Measurements from ENCODE around the gene DIDO1. TPM values are rescaled to one million over a fixed set of nuclear protein-coding genes. Genes with fewer than 3 reads are reported as not detected.

DIDO1 gene
- total RNA-seq, 2 donors from 2014 or later, result 50.0 TPM

DNA sequence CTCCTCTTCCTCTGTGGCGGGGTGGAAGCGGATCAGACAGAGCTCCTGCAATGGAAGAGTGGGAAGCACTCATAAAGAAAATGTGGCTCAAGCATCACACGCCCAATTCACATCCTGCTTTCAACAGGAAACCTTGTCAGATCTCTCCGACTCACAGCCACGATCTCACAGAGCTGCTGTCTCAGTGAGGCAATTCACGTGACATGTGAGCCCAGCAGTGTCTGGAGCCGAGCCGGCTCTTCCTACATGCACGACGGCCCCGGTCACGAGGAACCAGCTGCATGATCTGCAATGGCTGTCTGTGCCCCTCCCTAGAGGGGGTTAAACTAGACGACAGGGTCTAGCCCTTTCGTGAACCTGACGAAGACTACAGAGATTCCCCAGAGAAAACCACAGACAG, 35.2 kb downstream of the DIDO1 start:
- no peak overlapping the region for H3K4me3 Mint-ChIP-seq
- H3K9me3 Mint-ChIP-seq, result no peaks in the 10 kb centered on the region
- peaks cover 10 to 56% of the 10 kb centered on the region in 2 donors for H3K36me3 Mint-ChIP-seq (ENCODE audit: insufficient read depth in 2 of 2)
- ATAC-seq (replicated peaks in 1 of 2) (no peak), DNase-seq (no peak)
- peaks cover 51% of the 10 kb centered on the region for H3K4me1 Mint-ChIP-seq (ENCODE audit: low read depth)
- H3K27me3 Mint-ChIP-seq (ENCODE audit: low read depth), result no peaks in the 10 kb centered on the region
- H3K27ac Mint-ChIP-seq, result peak overlapping the region; percentile 84

DNA sequence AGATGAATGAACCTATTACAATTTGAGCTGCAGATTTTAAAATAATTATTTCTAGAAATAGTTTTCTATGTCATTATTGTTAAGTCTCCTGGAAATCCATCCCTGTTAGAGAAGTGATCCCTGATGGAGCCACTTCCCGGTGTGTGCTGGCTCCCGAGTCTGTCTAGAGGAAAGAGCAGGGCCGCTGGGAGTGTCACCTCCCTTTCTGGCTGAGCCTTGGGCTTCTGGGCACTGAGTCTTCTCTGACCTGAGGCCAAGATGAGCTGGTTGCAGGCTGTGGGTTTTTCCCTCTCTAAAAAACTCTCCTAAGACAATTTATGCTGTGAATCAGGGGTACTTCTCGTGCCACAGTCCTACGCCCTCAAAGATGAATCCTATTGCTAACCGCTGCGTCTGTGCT, 35.9 kb downstream of the DIDO1 start:
- peaks cover 10 to 52% of the 10 kb centered on the region in 2 donors for H3K36me3 Mint-ChIP-seq (ENCODE audit: insufficient read depth in 2 of 2)
- no peak for ATAC-seq (replicated peaks in 1 of 2)
- no peaks in the 10 kb centered on the region for H3K9me3 Mint-ChIP-seq
- DNase-seq, result no peak
- no peak overlapping the region for H3K4me3 Mint-ChIP-seq
- no peak overlapping the region for H3K27ac Mint-ChIP-seq
- peaks cover 52% of the 10 kb centered on the region for H3K4me1 Mint-ChIP-seq (ENCODE audit: low read depth)
- no peaks in the 10 kb centered on the region for H3K27me3 Mint-ChIP-seq (ENCODE audit: low read depth)

DNA sequence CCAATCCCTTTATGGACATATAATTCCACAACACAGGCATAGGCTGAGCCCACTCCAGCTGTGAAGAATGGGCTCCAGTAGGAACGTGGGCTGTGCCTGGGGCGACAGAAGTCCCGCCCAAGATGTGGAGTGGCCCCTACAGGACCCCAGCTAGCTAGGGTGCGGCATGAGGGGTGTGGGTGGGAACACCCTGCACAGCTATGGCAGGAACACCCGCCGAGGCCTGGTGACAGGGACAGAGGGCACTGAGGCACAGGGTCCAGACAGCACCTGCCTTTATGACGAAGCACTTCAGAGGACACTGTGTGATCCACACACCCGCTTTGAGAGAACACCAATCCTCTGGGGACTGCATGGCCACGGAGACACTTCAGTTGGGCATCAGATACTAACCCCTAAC, 36.4 kb downstream of the DIDO1 start:
- peaks cover 8 to 48% of the 10 kb centered on the region in 2 donors for H3K36me3 Mint-ChIP-seq (ENCODE audit: insufficient read depth in 2 of 2)
- H3K27ac Mint-ChIP-seq, result no peak overlapping the region

DNA sequence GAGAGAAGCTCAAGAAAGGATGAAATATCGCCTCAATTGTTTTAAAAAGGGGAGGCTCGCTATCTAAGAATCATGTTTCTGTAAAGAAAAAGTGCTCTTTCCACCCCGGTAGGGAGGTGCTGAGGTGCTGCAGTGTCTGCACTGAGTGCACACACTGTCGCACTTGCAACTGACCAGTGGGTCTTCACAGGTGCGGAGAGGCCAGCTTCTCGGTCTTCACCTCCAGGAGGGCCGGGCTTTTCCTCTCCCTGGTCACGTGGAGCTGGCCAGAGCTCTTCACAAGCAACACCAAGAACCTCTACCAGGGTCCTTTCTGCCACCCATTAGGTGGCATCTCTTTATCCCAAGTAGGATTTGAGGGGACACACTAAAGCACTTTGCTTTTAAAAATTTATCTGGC, 36.9 kb downstream of the DIDO1 start:
- Mint-ChIP-seq H3K9me3 (no peaks in the 10 kb centered on the region), H3K4me3 (no peak overlapping the region), H3K27ac (no peak overlapping the region), H3K4me1 (ENCODE audit: low read depth) (peaks cover 52% of the 10 kb centered on the region), H3K36me3 (ENCODE audit: insufficient read depth in 2 of 2) (peaks cover 8 to 43% of the 10 kb centered on the region in 2 donors), H3K27me3 (ENCODE audit: low read depth) (no peaks in the 10 kb centered on the region)
- DNase-seq (no peak), ATAC-seq (replicated peaks in 1 of 2) (no peak)

More for the DNA sequence above, 36.4 kb downstream of the DIDO1 start:
- DNase-seq, result no peak
- H3K4me3 Mint-ChIP-seq, result no peak overlapping the region
- no peak for ATAC-seq (replicated peaks in 1 of 2)
- no peaks in the 10 kb centered on the region for H3K27me3 Mint-ChIP-seq (ENCODE audit: low read depth)
- H3K9me3 Mint-ChIP-seq, result no peaks in the 10 kb centered on the region
- peaks cover 52% of the 10 kb centered on the region for H3K4me1 Mint-ChIP-seq (ENCODE audit: low read depth)

DNA sequence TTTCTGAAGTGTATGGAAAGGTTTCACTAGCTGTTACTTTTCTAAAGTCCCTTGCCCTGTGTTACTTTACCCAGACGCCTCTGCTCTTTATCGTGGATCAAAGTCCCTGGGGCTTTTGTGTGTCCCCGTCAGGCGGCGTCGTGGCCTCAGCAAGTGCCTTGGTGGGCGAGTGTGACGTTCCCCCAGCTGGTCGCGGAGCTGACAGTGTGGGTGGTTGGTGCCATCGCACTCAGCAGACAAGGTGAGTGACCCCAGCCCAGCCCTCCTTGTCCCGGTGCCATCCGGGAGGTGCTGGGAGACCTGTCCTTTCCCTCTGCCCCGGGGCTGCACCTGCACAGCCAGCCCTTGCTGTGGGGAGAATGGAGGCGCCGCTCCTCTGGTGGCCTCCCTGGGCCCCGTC, 37.4 kb downstream of the DIDO1 start:
- no peak overlapping the region for H3K4me3 Mint-ChIP-seq
- DNase-seq (no peak), ATAC-seq (replicated peaks in 1 of 2) (no peak)
- peaks cover 4 to 38% of the 10 kb centered on the region in 2 donors for H3K36me3 Mint-ChIP-seq (ENCODE audit: insufficient read depth in 2 of 2)
- peaks cover 52% of the 10 kb centered on the region for H3K4me1 Mint-ChIP-seq (ENCODE audit: low read depth)
- H3K9me3 Mint-ChIP-seq, result no peaks in the 10 kb centered on the region
- H3K27me3 Mint-ChIP-seq (ENCODE audit: low read depth), result no peaks in the 10 kb centered on the region
- H3K27ac Mint-ChIP-seq, result no peak overlapping the region

DNA sequence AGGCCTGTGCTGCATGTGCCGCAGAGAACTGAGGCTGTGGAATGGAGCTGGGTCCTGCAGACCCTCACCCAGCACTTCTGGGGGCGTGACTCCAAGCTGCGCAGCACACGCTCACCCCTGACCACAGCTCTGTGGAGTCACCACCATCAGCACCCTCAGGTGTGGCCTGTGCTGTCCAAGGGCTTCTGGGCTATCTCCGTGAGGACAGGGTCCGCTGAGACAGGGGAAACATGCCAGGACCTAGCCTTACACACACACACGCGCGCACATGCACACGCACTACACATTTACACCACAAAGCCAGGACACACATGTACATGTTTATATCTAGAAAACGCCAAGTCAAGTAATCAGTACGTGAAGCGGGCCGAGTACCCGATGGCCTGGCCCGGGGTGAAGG, 37.9 kb downstream of the DIDO1 start:
- Mint-ChIP-seq H3K4me1 (ENCODE audit: low read depth) (peaks cover 49% of the 10 kb centered on the region), H3K4me3 (no peak overlapping the region), H3K9me3 (no peaks in the 10 kb centered on the region), H3K27ac (no peak overlapping the region), H3K27me3 (ENCODE audit: low read depth) (no peaks in the 10 kb centered on the region), H3K36me3 (ENCODE audit: insufficient read depth in 2 of 2) (peaks cover 4 to 34% of the 10 kb centered on the region in 2 donors)
- no peak for DNase-seq
- no peak for ATAC-seq (replicated peaks in 1 of 2)

DNA sequence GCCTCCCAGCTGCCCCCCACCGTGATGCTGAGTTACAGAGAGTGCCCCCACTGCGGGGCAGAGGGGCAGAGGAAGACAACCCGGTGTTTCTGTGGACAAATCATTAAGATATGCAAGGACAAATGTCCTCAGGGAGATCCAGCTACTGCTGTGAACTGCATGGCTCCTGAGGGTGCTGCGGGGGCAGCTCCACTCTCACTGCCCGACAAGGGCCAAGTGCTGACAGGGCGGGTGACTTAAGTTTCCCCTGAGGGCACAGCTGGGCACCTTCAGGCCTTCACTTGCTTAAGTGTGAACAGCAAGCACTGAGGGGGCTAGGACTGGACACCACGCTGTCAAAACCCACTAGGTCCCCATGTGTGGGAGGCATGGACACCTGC, 38.5 kb downstream of the DIDO1 start:
- peaks cover 44% of the 10 kb centered on the region for H3K4me1 Mint-ChIP-seq (ENCODE audit: low read depth)
- peaks cover 4 to 29% of the 10 kb centered on the region in 2 donors for H3K36me3 Mint-ChIP-seq (ENCODE audit: insufficient read depth in 2 of 2)
- ATAC-seq (replicated peaks in 1 of 2) (no peak), DNase-seq (no peak)
- no peaks in the 10 kb centered on the region for H3K9me3 Mint-ChIP-seq
- no peaks in the 10 kb centered on the region for H3K27me3 Mint-ChIP-seq (ENCODE audit: low read depth)
- no peak overlapping the region for H3K27ac Mint-ChIP-seq
- no peak overlapping the region for H3K4me3 Mint-ChIP-seq

DNA sequence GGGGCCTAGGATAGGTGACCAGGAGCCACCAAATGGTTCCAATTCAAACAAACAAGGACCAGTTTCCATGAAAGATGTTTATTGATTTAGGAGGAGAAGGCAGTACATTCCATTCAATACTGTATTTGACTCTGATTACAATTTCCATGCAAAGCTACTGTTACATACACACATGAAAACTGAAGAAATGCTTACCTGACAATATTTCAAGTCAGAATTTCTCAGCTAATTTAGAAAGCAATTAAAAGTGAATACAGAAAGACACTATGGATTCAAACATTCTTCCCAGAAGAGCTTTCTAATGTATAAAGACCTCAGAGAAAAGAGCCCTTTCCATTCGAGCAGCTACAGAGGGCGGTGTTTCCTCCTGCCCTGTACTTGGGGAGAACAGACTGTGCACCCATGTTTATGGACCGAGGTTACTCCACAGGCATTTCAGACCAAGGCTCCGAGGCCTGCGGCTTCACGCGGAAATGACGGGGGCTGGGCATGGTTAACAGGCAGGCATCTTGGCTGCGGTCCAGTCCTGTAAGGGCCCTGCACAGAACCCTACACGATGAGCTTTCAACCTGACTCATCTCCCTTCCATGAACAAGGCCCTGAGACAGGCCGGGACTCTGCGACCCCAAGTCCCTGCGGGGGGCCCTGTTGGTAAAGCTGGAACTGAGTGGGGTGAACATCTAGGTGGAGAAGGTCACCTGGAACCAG, 39.0 kb downstream of the DIDO1 start:
- Mint-ChIP-seq H3K27ac (no peak overlapping the region), H3K9me3 (no peaks in the 10 kb centered on the region), H3K36me3 (ENCODE audit: insufficient read depth in 2 of 2) (peaks cover 3 to 25% of the 10 kb centered on the region in 2 donors), H3K4me1 (ENCODE audit: low read depth) (peaks cover 38% of the 10 kb centered on the region), H3K27me3 (ENCODE audit: low read depth) (no peaks in the 10 kb centered on the region), H3K4me3 (no peak overlapping the region)
- ATAC-seq (replicated peaks in 1 of 2) (peak; percentile 59 to 60), DNase-seq (peak; percentile 28 to 55)

DNA sequence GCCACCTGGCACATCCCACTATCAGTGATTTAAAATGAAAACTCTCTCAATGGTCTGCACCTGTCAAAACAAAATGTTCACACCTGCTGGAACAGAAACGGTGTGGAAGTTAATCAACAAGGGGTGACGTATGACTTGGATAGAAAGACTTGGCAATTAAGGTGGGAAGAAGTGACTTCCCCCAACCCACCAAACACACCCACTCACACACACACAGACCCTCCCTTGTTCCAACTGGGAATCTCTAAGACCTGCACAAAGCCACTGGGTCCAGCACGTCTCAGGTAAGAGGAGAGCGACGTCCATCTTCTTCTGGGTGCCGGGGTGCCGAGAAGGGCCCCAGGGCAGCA, 39.6 kb downstream of the DIDO1 start:
- no peak for ATAC-seq (replicated peaks in 1 of 2)
- Mint-ChIP-seq H3K36me3 (ENCODE audit: insufficient read depth in 2 of 2) (peaks cover 2 to 23% of the 10 kb centered on the region in 2 donors), H3K4me3 (no peak overlapping the region), H3K27ac (peak overlapping the region; percentile 5), H3K9me3 (no peaks in the 10 kb centered on the region), H3K4me1 (ENCODE audit: low read depth) (peaks cover 32% of the 10 kb centered on the region), H3K27me3 (ENCODE audit: low read depth) (no peaks in the 10 kb centered on the region)
- DNase-seq, result no peak

DNA sequence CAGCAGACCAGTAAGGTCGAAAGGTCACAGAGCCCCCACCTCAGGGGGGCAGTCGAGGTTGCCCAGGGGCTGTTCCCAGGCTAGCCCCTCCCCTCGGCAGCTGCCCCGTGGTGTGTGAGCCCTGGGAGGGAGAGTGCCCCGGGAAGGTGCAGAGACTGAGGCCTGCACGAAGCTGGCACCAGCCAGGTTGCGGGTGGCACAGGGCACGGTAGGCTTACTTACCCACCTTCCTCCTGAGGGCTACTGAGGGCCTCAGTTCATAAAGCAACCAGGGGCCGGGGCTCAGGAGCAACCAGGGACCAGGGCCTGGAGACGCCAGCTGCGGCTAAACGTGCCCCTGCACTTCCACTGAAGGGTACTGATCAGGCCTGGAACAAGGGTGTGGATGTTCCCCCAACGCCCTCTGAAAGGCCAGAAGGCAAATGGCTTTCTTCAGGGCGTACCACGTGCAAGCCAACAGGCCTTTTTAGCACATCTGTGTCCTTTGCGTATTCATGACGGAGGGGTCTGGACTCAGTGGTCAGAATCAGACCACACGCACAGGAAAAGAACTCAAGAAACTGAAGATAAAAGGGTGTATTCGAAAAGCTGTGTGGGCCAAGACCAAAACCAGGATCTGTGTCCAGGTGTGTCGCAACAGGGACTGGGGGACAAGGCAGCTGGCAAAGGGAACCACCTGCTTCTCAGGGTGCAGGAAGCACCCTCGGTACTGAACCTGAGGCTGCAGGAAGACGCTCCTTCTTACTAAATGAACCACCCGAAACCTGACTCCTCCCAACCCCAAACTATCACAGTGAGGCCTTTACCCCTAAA, 40.2 kb downstream of the DIDO1 start:
- DNase-seq (no peak), ATAC-seq (replicated peaks in 1 of 2) (peak in 1 of 2 donors; percentile 3)
- H3K4me3 Mint-ChIP-seq, result no peak overlapping the region
- no peaks in the 10 kb centered on the region for H3K27me3 Mint-ChIP-seq (ENCODE audit: low read depth)
- peaks cover 26% of the 10 kb centered on the region for H3K4me1 Mint-ChIP-seq (ENCODE audit: low read depth)
- peaks cover 6 to 23% of the 10 kb centered on the region in 2 donors for H3K36me3 Mint-ChIP-seq (ENCODE audit: insufficient read depth in 2 of 2)
- H3K27ac Mint-ChIP-seq, result peak overlapping the region; percentile 5
- H3K9me3 Mint-ChIP-seq, result no peaks in the 10 kb centered on the region

DNA sequence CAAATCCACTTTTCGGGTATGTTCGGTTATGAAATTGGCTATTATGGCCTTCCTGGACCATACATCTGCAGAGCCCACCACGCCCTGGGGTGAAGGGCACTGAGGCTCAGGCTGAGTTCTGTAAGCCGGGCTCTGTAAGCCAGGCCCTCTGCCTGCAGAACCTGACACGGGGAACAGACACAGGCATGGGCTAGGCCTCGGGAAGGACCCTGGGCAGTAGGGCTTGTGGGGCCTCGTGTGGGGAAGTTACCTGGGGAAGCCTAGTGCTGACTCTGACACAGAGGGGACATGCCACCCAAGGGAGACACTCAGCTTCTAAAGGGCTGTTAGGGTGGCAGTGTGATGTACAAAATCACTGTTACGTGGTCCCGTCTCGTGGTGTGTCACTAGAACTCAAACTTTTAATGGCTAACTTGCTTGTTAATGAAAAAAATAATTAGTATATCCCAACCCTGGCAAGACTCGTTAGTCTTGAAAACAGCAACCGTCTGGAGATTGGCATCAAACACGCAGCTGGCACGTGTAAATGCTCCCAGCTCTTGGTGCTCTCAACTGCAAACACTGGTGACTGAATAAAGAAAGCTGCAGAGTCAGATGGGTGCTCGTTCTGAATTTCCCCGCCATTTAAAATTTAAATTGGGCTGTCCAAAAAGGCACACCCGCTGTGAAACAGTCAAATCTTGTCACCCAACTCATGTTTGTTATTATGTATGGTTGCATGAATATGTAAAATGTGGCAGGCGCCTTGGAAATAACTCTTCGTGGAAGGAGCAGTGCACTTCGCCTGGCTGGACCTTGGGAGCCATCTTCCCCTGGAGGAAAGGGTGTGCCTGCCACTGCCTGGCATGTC, 41.0 kb downstream of the DIDO1 start:
- Mint-ChIP-seq H3K9me3 (no peaks in the 10 kb centered on the region), H3K4me1 (ENCODE audit: low read depth) (peaks cover 20% of the 10 kb centered on the region), H3K27ac (no peak overlapping the region), H3K27me3 (ENCODE audit: low read depth) (no peaks in the 10 kb centered on the region), H3K4me3 (no peak overlapping the region), H3K36me3 (ENCODE audit: insufficient read depth in 2 of 2) (peaks cover 6 to 17% of the 10 kb centered on the region in 2 donors)
- no peak for DNase-seq
- no peak for ATAC-seq (replicated peaks in 1 of 2)

DNA sequence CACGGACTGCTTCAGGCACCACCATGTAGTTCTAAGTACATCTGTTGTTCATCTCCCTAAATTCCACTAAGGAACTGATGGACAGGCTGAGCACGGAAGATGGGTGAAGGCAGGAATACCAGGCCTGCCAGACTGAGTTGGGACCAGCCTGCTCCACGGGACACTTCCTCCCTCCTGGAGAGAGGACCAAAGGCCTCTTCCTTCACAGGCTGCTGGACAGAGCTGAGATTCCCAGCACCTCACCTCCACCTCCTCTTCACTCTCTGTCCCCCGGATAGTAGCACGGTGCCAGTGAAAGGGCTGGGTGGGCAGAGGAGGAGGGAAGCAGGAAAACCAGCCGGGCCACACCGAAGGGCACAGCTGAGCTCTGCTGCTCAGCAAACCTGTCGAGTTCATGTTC, 41.7 kb downstream of the DIDO1 start:
- no peaks in the 10 kb centered on the region for H3K9me3 Mint-ChIP-seq
- H3K36me3 Mint-ChIP-seq (ENCODE audit: insufficient read depth in 2 of 2), result peaks cover 6 to 17% of the 10 kb centered on the region in 2 donors
- H3K27me3 Mint-ChIP-seq (ENCODE audit: low read depth), result no peaks in the 10 kb centered on the region
- H3K4me1 Mint-ChIP-seq (ENCODE audit: low read depth), result peaks cover 20% of the 10 kb centered on the region
- no peak overlapping the region for H3K4me3 Mint-ChIP-seq
- ATAC-seq (replicated peaks in 1 of 2), result no peak
- no peak overlapping the region for H3K27ac Mint-ChIP-seq
- DNase-seq, result no peak

DNA sequence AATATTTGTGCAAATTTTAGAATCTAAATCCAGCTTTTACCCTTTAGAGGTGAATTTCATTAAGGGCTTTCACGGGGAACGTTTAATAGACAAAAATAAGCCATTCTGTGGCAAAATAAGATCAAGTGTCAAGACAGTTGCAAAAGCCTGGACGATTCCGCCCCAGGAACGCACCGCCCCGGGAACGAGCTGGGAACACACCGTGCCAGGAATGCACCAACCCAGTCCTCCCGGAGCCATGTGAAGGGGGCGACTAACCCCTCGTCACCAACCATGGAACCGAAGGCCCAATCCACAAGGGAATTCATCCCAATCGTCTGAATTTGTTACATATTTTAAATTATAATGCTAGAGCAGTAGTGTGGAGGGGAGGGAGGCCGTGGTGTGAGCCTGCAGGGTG, 43.9 kb downstream of the DIDO1 start:
- DNase-seq, result no peak
- ATAC-seq (replicated peaks in 1 of 2), result no peak
- Mint-ChIP-seq H3K9me3 (no peaks in the 10 kb centered on the region), H3K27ac (no peak overlapping the region), H3K36me3 (ENCODE audit: insufficient read depth in 2 of 2) (peaks cover 6 to 7% of the 10 kb centered on the region in 2 donors), H3K4me3 (no peak overlapping the region), H3K4me1 (ENCODE audit: low read depth) (peaks cover 12% of the 10 kb centered on the region), H3K27me3 (ENCODE audit: low read depth) (no peaks in the 10 kb centered on the region)
